HPDE6-E6E7 (cell line): Measurements from ENCODE around the gene TMEM254.
"Not testable (repeated sequence)": the region's sequence is repeated elsewhere in the genome, so short reads cannot be mapped to it uniquely, and the experiment has no call there.

Experiments
- DNase-seq: peaks from one replicate; pipeline ENCODE4 v3.0.0; 2011; ENCODE audit warnings: missing footprints; ENCODE audit errors: extremely low spot score

The TMEM254 gene

DNA sequence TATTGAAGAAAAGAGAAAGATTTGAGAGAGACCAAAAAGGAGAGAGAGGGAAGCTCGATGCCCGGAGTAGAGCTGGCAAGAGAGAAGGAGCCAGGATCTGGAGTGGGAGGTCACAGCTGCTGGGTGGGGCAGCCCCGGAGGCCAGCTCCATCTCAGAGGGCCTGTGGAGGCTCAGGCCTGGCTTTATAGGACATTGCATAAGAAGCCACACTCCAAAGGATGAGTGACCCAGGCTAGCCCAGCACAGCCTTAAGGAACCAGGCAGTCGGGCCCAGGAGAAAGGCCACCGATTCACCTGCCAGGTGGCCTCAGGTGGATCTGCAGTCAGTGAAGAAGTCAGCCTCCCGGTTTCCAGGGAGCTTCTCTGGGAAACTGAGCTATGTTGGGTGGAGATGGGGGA lies 54.7 kb downstream of the TMEM254 start:
- no peak for DNase-seq

GRCh38 chr10:80133687-80134086 lies 55.2 kb downstream of the TMEM254 start:
- not testable (repeated sequence) for DNase-seq

- no peak for DNase-seq
Observed at GRCh38 chr10:80136134-80136571, 57.7 kb downstream of the TMEM254 start.

DNA sequence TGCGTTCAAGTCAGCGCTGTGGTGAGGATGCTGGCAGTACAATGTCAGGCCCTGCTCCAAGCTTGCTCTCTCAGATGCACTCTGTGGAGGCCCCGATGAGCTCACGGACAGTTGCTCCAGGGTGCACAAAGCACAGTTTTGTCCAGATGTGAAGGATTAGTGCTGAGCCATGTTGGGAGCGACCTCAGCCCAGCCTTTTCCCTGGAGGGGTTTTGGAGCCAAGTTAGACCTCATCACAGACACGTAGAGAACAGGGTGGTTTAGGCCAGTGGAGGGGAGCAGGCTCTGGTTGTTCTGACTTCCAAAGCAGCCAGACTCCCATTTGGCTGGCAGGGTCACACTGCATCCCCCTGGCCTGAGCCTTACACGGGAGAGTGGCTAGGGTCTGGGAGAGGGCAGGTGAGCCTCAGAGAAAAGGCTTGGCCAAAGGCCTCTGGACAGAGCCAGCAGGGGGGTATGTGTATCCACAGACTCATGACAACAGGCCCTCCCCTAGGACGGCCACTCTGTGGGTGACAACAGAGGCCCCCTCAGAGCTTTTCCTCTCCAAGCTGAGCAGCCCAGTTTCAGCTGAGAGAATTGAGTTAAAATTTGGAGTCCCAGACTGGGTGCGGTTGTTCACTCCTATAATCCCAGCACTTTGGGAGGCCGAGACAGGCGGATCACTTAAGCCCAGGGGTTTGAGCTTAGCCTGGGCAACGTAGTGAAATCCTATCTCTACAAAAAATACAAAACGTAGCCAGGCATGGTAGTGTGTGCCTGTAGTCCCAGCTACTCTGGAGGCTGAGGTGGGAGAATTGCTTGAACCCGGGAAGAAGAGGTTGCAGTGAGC lies 58.8 kb downstream of the TMEM254 start:
- no peak for DNase-seq

DNA sequence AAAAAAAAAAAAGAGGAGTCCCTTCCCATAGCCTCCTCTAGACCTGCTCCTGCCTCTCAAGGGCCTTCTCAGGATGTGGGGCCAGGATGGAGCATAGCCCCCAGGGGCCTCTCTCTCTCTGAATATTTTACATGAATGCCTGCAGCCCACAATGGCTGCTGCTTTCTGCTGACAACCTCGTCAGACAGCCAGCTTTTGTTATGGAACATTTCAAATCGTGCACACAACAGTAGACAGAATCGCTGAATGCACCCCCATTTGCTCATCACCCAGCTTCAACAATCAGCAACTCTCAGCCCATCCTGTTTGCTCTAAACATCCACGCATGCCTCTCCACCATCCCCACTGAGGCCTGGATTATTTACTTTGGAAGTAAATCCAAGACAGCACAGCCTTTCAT lies 59.5 kb downstream of the TMEM254 start:
- no peak for DNase-seq

GRCh38 chr10:80139265-80139664 lies 60.8 kb downstream of the TMEM254 start:
- DNase-seq, result no peak

GRCh38 chr10:80140251-80140650 lies 61.8 kb downstream of the TMEM254 start:
- no peak for DNase-seq

GRCh38 chr10:80141696-80142460 lies 63.4 kb downstream of the TMEM254 start:
- DNase-seq, result no peak
